NCI-H526 treated with DMSO at 0.1 percent for 48 hours (cell line): ENCODE data around the gene BTBD8.

Experiments
- DNase-seq: peaks from one replicate; lab custom pipeline; 2025; lab: John Stamatoyannopoulos, UW

The BTBD8 gene

DNA sequence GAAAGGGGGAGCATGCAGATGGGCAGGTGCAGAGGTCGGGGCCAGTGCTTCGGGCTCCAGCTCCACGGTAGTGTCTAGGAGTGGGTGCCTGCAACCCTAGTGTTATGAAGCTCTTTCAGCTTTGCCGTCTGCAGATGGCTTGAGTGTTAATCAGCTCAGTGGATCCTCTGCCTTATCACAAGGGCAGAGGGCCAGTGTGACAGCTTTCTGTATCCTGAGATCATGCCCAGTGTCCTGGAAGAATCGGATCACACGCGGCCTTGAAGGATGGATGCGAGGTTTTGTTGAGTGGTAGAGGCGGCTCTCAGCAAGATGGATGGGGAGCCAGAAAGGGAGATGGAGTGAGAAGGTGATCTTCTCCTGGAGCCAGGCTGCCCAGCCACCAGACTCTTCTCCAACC, 112.1 kb downstream of the BTBD8 start:
- no peak for DNase-seq

DNA sequence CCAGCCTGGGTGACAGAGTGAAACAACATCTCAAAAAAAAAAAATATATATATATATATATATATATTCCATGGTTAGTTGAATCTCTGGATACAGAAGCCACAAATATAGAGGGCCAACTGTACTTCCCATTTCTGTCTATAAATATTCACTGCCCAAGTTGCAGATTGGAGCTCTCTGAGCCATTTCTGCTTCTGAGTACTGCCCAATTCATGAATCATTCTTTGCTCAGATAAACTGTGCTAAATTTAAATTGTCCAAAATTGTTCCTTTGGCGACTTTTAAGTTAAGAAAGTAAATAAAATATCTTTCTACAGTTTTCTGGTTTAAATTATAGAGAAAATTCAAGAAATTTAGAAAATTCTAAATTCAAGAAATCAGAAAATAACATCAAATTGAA, 114.4 kb downstream of the BTBD8 start:
- DNase-seq: no peak

DNA sequence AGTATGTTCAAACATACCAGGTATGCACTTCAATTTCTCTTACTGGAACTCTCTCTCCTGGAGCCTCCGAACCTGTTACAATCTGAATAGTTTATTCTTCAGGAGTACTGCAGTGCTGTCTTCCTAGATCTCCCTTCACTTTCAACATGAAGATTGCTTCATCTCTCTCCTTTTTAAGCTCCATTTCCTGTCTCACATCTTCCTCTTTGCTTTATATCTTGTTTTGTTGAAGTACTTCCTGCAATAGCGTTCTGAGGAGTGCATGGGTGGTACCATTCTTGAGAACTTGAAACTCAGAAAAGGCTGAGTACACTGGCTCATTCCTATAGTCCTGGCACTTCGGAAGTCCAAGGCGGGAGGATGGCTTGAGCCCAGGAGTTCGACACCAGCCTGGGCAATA, 121.8 kb downstream of the BTBD8 start:
- no peak for DNase-seq

DNA sequence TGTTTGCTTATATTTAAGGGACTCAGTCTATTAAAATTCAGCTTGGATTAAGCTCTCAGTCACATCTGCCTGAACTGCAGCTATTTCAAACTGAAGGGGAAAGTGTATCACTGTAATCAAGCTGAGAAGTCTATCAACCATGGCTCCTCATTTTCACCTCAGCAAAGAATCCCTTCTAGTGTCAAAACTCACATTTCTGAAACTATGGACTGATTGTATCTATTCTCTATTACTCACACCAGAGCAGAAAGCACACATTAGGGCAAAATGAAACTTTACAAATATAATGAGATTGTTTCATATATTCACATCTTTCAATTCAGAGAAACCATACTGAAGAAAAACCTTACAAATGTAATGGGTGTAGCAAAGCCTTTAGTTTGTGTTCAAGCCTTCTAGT, 123.0 kb downstream of the BTBD8 start:
- DNase-seq: no peak

DNA sequence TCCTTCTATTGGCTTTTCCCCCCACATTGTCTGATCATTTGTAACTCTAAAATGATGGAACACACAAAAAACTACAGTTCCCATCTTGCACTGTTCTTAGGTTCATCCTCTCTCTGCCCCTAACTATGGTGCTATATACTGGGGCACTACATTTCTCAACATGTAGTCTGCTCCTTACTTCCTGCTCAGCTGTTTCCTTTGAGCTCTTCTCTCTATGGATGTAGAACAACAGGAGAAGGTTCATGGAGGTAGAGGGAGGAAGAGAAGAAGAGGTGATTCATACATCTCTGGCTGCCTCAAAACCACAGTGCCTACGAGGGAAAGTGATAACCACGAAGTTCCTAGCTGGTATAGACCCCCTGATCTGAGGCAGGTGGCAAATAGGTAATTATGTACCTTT, 130.6 kb downstream of the BTBD8 start:
- DNase-seq: no peak

DNA sequence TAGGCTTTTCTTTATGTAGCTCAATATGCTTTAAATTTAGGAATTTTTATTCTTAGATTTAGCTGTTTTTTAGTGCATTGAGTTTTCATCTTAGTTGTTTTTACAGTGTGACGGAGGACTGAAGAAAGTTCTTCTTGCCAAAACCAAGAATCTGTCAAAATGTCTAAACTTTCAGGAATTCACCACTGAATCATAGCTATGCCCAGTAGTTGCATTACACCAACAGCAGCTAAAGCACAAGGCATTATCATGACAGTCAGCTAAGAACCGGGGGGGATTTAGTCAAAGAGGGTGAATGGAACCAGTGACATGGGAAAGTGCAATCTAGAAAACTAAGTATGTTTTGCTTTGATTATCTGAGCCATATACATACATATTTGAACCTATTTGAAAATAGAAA, 131.0 kb downstream of the BTBD8 start:
- no peak for DNase-seq

DNA sequence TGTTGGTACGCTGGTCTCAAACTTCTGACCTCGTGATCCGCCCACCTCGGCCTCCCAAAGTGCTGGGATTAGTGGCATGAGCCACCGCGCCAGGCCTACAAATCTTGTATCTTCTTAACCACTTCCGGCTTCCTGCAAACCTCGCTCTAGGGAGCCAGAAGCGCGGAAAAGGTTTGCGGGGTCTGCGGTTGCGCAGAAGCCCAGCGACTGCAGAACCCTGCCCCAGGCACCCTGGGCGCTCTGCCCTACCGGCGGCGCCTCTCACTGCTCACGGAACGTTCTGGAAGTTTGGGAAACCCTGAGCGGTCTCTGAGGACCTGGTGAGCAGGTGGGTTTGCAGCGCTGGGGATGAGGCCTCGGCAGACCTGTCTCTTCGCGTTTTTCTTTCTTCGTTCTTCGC, 137.6 kb downstream of the BTBD8 start, which contains the start of gene C1orf146:
Gene C1orf146, plus strand, starts transcription at position 195 of the 400 bp plus-strand sequence. CDS start 13,506 bp downstream, outside the sequence.
- DNase-seq: no peak

DNA sequence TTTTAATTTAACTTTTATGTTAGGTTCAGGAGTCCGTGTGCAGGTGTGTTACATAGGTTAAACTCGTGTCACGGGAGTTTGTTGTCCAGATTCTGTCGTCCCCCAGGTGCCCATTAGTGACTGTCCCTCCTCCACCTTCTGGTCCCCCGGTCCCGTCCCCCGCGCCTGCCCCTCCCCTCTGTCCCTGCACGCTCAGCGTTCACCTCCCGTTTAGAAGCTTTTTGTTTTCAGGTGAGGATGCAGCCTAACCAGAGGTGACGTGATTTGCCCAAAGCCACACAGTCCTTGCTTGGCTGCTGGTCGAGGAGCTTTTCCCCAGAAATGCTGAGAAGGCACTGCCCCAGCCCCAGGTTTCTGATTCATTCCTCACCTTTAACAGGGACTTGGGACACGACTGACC, 138.4 kb downstream of the BTBD8 start:
- DNase-seq: no peak

DNA sequence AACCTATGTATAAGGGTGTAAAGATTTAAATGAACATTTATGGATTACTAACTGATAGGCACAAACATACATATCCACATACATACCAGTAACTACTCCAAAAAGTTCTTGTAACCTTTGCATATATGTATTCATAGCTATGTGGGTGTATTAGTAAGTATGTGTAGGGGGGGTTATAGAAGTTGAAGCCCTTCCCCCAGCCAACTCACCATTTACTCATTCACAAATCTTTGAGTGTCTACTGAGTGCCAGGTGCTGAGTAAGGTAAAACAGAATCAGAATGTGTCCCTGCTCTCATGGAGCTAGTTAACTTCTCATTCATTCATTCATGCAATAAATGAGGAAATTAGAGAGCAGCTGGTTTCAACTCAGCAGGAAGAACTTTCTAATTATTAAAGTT, 138.9 kb downstream of the BTBD8 start:
- no peak for DNase-seq

DNA sequence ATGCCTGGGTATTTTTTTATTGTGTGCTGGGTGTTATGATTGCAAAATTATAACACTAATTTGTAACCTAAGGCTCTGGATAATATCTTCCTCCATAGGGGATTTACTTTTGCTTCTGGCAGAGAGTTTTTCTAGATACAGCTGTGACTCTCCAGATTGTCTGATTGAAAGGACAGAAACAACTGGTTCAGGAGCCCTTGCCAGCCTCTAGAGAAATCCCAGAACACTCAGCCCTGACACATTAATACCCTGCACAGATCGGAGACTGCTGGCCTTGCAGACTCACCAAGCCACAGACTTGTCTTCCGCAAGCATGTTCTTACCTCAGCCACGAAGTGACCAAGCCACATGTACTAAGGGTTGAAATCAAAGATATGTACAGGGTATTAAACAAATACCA, 148.3 kb downstream of the BTBD8 start:
- no peak for DNase-seq

DNA sequence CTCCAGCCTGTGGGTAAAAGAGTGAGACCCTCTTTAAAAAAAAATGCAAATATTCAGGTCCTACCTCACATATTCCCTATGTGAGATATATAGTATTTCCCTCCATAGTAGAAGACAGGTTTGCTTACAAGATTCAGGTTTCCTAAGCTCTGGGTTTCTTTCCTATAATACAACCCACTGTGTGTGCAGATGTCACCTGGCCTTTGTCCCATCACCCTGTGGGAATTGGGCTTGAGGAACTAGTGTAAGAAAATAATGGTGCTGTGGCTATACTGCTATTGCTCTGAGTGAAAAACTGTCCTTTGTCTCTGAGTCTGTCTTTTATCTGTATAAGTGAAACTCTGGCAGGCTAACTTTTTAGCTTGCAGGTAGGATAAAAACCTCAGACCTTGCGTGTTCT, 150.6 kb downstream of the BTBD8 start:
- no peak for DNase-seq
